ENCODE data around the gene DIRAS3. TPM values are rescaled to one million over a fixed set of nuclear protein-coding genes. Genes with fewer than 3 reads are reported as not detected.

DIRAS3 gene
- polyA plus RNA-seq, 1 donor from 2014 or later, result 8.0 TPM

DNA sequence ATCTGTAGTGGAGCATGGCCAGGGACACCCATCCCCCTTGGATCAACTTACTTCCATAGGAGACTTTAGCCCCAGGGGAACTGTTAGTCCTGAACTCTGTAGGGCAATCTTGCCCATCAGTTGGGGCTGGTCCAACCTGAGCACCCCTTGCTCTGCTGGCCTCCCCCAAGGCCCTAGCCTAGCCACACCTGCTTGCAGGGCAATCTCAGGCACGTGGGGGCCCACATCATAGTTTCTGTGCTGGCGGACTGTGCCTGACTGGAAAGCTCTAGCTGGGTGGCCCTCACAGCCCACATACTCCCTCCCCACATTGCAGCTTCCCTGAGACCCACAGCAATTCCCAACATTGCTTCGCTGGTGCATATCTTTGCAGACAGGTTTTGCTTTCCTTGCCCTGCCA lies 6.6 kb upstream of the DIRAS3 start:
- H3K4me2 ChIP-seq (ENCODE audit: low read length), result no peak overlapping the region
- no peaks in the 10 kb centered on the region for H3F3A ChIP-seq (ENCODE audit: insufficient read depth, low read length, poor library complexity, severe bottlenecking)
- no peaks in the 10 kb centered on the region for H4K20me1 ChIP-seq (ENCODE audit: insufficient read depth)
- TF ChIP-seq TAF1 (IDR thresholded peaks at IDR 0.05; ENCODE audit: low read depth) (no peak), SMC3 (conservative IDR thresholded peaks at IDR 0.05; ENCODE audit: poor library complexity) (no peak), CTCF (IDR thresholded peaks at IDR 0.05; ENCODE audit: poor library complexity, severe bottlenecking) (no peak), MXI1 (conservative IDR thresholded peaks at IDR 0.05; ENCODE audit: poor library complexity, severe bottlenecking) (no peak), EP300 (conservative IDR thresholded peaks at IDR 0.05; ENCODE audit: poor library complexity, severe bottlenecking) (no peak), EZH2 (IDR thresholded peaks at IDR 0.05; ENCODE audit: borderline replicate concordance, insufficient read depth, low read length, poor library complexity, severe bottlenecking) (no peak), RAD21 (conservative IDR thresholded peaks at IDR 0.05) (no peak), POLR2AphosphoS5 (IDR thresholded peaks at IDR 0.05) (no peak)
- TF ChIP-seq, protein P1, sequence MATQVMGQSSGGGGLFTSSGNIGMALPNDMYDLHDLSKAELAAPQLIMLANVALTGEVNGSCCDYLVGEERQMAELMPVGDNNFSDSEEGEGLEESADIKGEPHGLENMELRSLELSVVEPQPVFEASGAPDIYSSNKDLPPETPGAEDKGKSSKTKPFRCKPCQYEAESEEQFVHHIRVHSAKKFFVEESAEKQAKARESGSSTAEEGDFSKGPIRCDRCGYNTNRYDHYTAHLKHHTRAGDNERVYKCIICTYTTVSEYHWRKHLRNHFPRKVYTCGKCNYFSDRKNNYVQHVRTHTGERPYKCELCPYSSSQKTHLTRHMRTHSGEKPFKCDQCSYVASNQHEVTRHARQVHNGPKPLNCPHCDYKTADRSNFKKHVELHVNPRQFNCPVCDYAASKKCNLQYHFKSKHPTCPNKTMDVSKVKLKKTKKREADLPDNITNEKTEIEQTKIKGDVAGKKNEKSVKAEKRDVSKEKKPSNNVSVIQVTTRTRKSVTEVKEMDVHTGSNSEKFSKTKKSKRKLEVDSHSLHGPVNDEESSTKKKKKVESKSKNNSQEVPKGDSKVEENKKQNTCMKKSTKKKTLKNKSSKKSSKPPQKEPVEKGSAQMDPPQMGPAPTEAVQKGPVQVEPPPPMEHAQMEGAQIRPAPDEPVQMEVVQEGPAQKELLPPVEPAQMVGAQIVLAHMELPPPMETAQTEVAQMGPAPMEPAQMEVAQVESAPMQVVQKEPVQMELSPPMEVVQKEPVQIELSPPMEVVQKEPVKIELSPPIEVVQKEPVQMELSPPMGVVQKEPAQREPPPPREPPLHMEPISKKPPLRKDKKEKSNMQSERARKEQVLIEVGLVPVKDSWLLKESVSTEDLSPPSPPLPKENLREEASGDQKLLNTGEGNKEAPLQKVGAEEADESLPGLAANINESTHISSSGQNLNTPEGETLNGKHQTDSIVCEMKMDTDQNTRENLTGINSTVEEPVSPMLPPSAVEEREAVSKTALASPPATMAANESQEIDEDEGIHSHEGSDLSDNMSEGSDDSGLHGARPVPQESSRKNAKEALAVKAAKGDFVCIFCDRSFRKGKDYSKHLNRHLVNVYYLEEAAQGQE (IDR thresholded peaks at IDR 0.05; ENCODE audit: borderline replicate concordance), result no peak
- H3K27me3 ChIP-seq (ENCODE audit: insufficient read depth, low read depth, low read length), result no peaks in the 10 kb centered on the region
- no peaks in the 10 kb centered on the region for H3K9me2 ChIP-seq (ENCODE audit: insufficient read depth, low read length)
- no peak overlapping the region for H2AFZ ChIP-seq (ENCODE audit: low read depth, low read length)
- H3K79me2 ChIP-seq (replicated peaks; ENCODE audit: insufficient read depth, low read length), result no peaks in the 10 kb centered on the region
- H3K4me3 ChIP-seq (ENCODE audit: low read length), result no peak overlapping the region
- H3K27ac ChIP-seq (ENCODE audit: low read length), result no peak overlapping the region
- no peaks in the 10 kb centered on the region for H3K9me3 ChIP-seq (ENCODE audit: low read length)
- no peak overlapping the region for H3K9ac ChIP-seq (ENCODE audit: low read length)
- no peaks in the 10 kb centered on the region for H3K36me3 ChIP-seq (ENCODE audit: insufficient read depth, low read length)

DNA sequence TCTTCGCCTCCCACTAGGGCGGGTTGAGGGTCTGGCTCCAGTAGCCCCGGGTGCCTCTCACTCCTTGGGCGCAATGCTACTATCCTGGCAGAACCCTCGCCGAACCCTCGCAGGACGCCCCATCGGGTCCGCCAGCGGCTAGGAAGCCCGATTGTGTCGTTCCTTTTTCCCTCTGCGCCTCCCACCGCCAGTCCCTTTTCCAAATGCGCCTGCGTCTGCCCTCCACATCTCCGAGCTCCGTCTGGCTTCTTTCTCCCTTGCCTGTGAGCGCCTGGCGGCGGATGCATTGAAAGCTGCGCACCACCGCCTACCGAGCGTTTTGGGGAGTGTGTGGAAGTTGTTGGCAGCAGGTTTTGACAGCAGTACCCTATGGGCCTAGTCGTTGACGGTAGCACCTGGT lies 1.0 kb upstream of the DIRAS3 start:
- Histone ChIP-seq H4K20me1 (ENCODE audit: insufficient read depth) (no peaks in the 10 kb centered on the region), H3K4me3 (ENCODE audit: low read length) (peak overlapping the region; percentile 62), H3K9me2 (ENCODE audit: insufficient read depth, low read length) (no peaks in the 10 kb centered on the region), H3K27me3 (ENCODE audit: insufficient read depth, low read depth, low read length) (peaks cover 26% of the 10 kb centered on the region), H3K9me3 (ENCODE audit: low read length) (no peaks in the 10 kb centered on the region), H3F3A (ENCODE audit: insufficient read depth, low read length, poor library complexity, severe bottlenecking) (no peaks in the 10 kb centered on the region), H3K4me2 (ENCODE audit: low read length) (no peak overlapping the region), H3K9ac (ENCODE audit: low read length) (peak overlapping the region; percentile 54), H3K36me3 (ENCODE audit: insufficient read depth, low read length) (no peaks in the 10 kb centered on the region), H3K79me2 (replicated peaks; ENCODE audit: insufficient read depth, low read length) (no peaks in the 10 kb centered on the region), H2AFZ (ENCODE audit: low read depth, low read length) (no peak overlapping the region), H3K27ac (ENCODE audit: low read length) (no peak overlapping the region)
- no peak for TF ChIP-seq TAF1 (IDR thresholded peaks at IDR 0.05; ENCODE audit: low read depth)
- TF ChIP-seq CTCF (IDR thresholded peaks at IDR 0.05; ENCODE audit: poor library complexity, severe bottlenecking), result peak; percentile 65
- TF ChIP-seq SMC3 (conservative IDR thresholded peaks at IDR 0.05; ENCODE audit: poor library complexity), result peak; percentile 73
- TF ChIP-seq POLR2AphosphoS5 (IDR thresholded peaks at IDR 0.05), result peak; percentile 39
- TF ChIP-seq RAD21 (conservative IDR thresholded peaks at IDR 0.05), result peak; percentile 71
